Natural killer cell (primary cell): ENCODE results near the gene FGR. TPM values are rescaled to one million over a fixed set of nuclear protein-coding genes. Genes with fewer than 3 reads are reported as not detected.
A peak's percentile ranks its signal among the peaks of the same experiment; 100 is the strongest.

Experiments
- ATAC-seq, 3 donors: fragments of 150-1000 bp in 2 of 3; fragments of 200-7000 bp in 1 of 3; cut with Tn5 transposase; 1 replicate in 1 of 3; 2 replicates in 2 of 3; pipeline ENCODE4 v1.10.0; 2021; ENCODE audit warnings: mild to moderate bottlenecking in 2 of 3, moderate library complexity in 2 of 3
- DNase-seq, 2 donors: peaks; one replicate each; pipeline versions ENCODE4 v3.0.0 to v3.0.0-alpha.2; 2013 to 2021; ENCODE audit warnings: mixed read lengths in 1 of 2
- H3K27ac ChIP-seq: one replicate; pipeline ENCODE4 v1.5.1; 2013; ENCODE audit warnings: mild to moderate bottlenecking, low read length
- H3K27me3 ChIP-seq: one replicate; pipeline ENCODE4 v1.6.1; 2013; ENCODE audit warnings: low read length; ENCODE audit not compliant: control insufficient read depth, insufficient read depth
- H3K36me3 ChIP-seq: one replicate; pipeline ENCODE4 v1.6.1; 2013; ENCODE audit warnings: low read length; ENCODE audit not compliant: control insufficient read depth, insufficient read depth
- H3K4me1 ChIP-seq: one replicate; pipeline ENCODE4 v1.6.1; 2013; ENCODE audit warnings: low read length; ENCODE audit not compliant: control insufficient read depth, insufficient read depth
- H3K4me3 ChIP-seq: one replicate; pipeline ENCODE4 v1.5.1; 2013; ENCODE audit warnings: low read length
- H3K9me3 ChIP-seq: one replicate; pipeline ENCODE4 v1.6.1; 2013; ENCODE audit warnings: low read length; ENCODE audit not compliant: control insufficient read depth, insufficient read depth
- H3K27ac Mint-ChIP-seq, 2 donors: one replicate each; pipeline ENCODE4 v1.8.0; 2022; ENCODE audit warnings: mild to moderate bottlenecking in 2 of 2, mixed read lengths in 2 of 2, moderate library complexity in 1 of 2
- H3K27me3 Mint-ChIP-seq, 2 donors: one replicate each; pipeline ENCODE4 v1.8.0; 2022; ENCODE audit warnings: low read depth in 2 of 2, mixed read lengths in 2 of 2
- H3K36me3 Mint-ChIP-seq: one replicate; pipeline ENCODE4 v1.8.0; 2022; ENCODE audit warnings: mixed read lengths
- H3K4me1 Mint-ChIP-seq, 2 donors: one replicate each; pipeline ENCODE4 v1.8.0; 2022; ENCODE audit warnings: mixed read lengths in 2 of 2
- H3K4me3 Mint-ChIP-seq: one replicate; pipeline ENCODE4 v1.8.0; 2022; ENCODE audit warnings: mild to moderate bottlenecking, moderate library complexity, mixed read lengths
- H3K9me3 Mint-ChIP-seq, 2 donors: one replicate each; pipeline ENCODE4 v1.8.0; 2022; ENCODE audit warnings: mixed read lengths in 2 of 2
- CTCF ChIP-seq: fragments of 200-600 bp; IDR thresholded peaks from one replicate; pipeline ENCODE4 v1.8.0; 2022; ENCODE audit warnings: antibody characterized with exemption
- WGBS: methylation state at CpG from one replicate; pipeline ENCODE4 v1.1.7; 2013; ENCODE audit warnings: missing lambda C conversion rate; ENCODE audit not compliant: insufficient coverage; 5-methylcytosine and 5-hydroxymethylcytosine counted together
- intact Hi-C: fragments of 100-400 bp; cut with micrococcal nuclease; formaldehyde crosslinking; loops from one replicate; pipeline ENCODE4 v1.14.2; 2022
- total RNA-seq, 4 donors: library from RNA; stranded (reverse); fragments of 120-200 nt in 1 of 4; gene quantifications; one replicate each; pipeline versions ENCODE4 v1.2.3 to v1.2.4, GENCODE V29; 2013 to 2022

Gene FGR
- total RNA-seq, 3 donors from 2014 or later (not counting 1 experiment from before 2014, with no cell fraction given) = 353 to 452 (median 362) TPM

GRCh38 chr1:27601321-27601770, 33.6 kb downstream of the FGR start:
- ATAC-seq = no peak
- Mint-ChIP-seq H3K9me3 (no peaks in the 10 kb centered on the region), H3K4me3 (peak overlapping the region; percentile 8), H3K27me3 (no peaks in the 10 kb centered on the region), H3K27ac (peak overlapping the region; percentile 57 to 74), H3K4me1 (peaks cover 27 to 55% of the 10 kb centered on the region in 2 donors), H3K36me3 (no peaks in the 10 kb centered on the region)
- no peak overlapping the region for H3K4me3 ChIP-seq
- H3K27me3 ChIP-seq = no peaks in the 10 kb centered on the region
- no peak for TF ChIP-seq CTCF
- intact Hi-C loops = no loop called here
- peak overlapping the region; percentile 49 for H3K27ac ChIP-seq
- DNase-seq = no peak
- peaks cover 77% of the 10 kb centered on the region for H3K4me1 ChIP-seq
- no peaks in the 10 kb centered on the region for H3K9me3 ChIP-seq
- no peaks in the 10 kb centered on the region for H3K36me3 ChIP-seq

- intact Hi-C loops = no loop called here
- ATAC-seq = no peak
Measured at GRCh38 chr1:27600498-27601175, 34.3 kb downstream of the FGR start.

GRCh38 chr1:27599605-27600497, 35.1 kb downstream of the FGR start:
- WGBS = 52% methylated on average over 9 of the region's 9 CpGs
- TF ChIP-seq CTCF = no peak
- H3K27me3 Mint-ChIP-seq = no peaks in the 10 kb centered on the region
- H3K9me3 Mint-ChIP-seq = no peaks in the 10 kb centered on the region
- peak in 1 of 2 donors; percentile 38 for DNase-seq
- H3K4me3 Mint-ChIP-seq = peak overlapping the region; percentile 33
- H3K36me3 Mint-ChIP-seq = no peaks in the 10 kb centered on the region
- Histone ChIP-seq H3K9me3 (no peaks in the 10 kb centered on the region), H3K4me3 (no peak overlapping the region), H3K27me3 (no peaks in the 10 kb centered on the region), H3K27ac (no peak overlapping the region), H3K36me3 (no peaks in the 10 kb centered on the region), H3K4me1 (peaks cover 87% of the 10 kb centered on the region)
- intact Hi-C loops = no loop called here
- H3K27ac Mint-ChIP-seq = peak overlapping the region; percentile 57 to 74
- no peak for ATAC-seq
- H3K4me1 Mint-ChIP-seq = peaks cover 27 to 55% of the 10 kb centered on the region in 2 donors

More at GRCh38 chr1:27600498-27601175, 34.3 kb downstream of the FGR start:
- Histone ChIP-seq H3K9me3 (no peaks in the 10 kb centered on the region), H3K27me3 (no peaks in the 10 kb centered on the region), H3K27ac (no peak overlapping the region), H3K4me3 (no peak overlapping the region), H3K4me1 (peaks cover 80% of the 10 kb centered on the region), H3K36me3 (no peaks in the 10 kb centered on the region)
- no peaks in the 10 kb centered on the region for H3K27me3 Mint-ChIP-seq
- peak overlapping the region; percentile 57 to 74 for H3K27ac Mint-ChIP-seq
- no peaks in the 10 kb centered on the region for H3K36me3 Mint-ChIP-seq
- no peak for TF ChIP-seq CTCF
- H3K4me3 Mint-ChIP-seq = peak overlapping the region; percentile 8
- no peak for DNase-seq
- 76% methylated on average over 3 of the region's 3 CpGs for WGBS
- peaks cover 27 to 55% of the 10 kb centered on the region in 2 donors for H3K4me1 Mint-ChIP-seq
- no peaks in the 10 kb centered on the region for H3K9me3 Mint-ChIP-seq
